ENCODE data around the gene SGIP1.

SGIP1 gene

GRCh38 chr1:66731170-66731865 lies 197.4 kb downstream of the SGIP1 start:
- TF ChIP-seq RAD21 (IDR thresholded peaks at IDR 0.05; ENCODE audit: low read depth) (no peak), TEAD4 (IDR thresholded peaks at IDR 0.05) (no peak), USF1 (IDR thresholded peaks at IDR 0.05) (no peak), REST (IDR thresholded peaks at IDR 0.05; ENCODE audit: low read depth) (no peak), NFIC (IDR thresholded peaks at IDR 0.05) (no peak), TAF1 (IDR thresholded peaks at IDR 0.05; ENCODE audit: low read depth) (no peak)

GRCh38 chr1:66732407-66733166 lies 198.6 kb downstream of the SGIP1 start:
- TF ChIP-seq NFIC (IDR thresholded peaks at IDR 0.05) (no peak), FOXM1 (IDR thresholded peaks at IDR 0.05; ENCODE audit: borderline replicate concordance, low read depth) (no peak), MAX (IDR thresholded peaks at IDR 0.05) (no peak), CREB1 (IDR thresholded peaks at IDR 0.05; ENCODE audit: low read depth) (no peak), TAF1 (IDR thresholded peaks at IDR 0.05; ENCODE audit: low read depth) (no peak), TEAD4 (IDR thresholded peaks at IDR 0.05) (no peak), USF1 (IDR thresholded peaks at IDR 0.05) (no peak), EP300 (IDR thresholded peaks at IDR 0.05; ENCODE audit: borderline replicate concordance) (no peak), CEBPB (IDR thresholded peaks at IDR 0.05) (no peak), ZBTB7A (IDR thresholded peaks at IDR 0.05; ENCODE audit: low read depth) (no peak), EGR1 (IDR thresholded peaks at IDR 0.05) (no peak), YY1 (IDR thresholded peaks at IDR 0.05; ENCODE audit: low read depth) (no peak), RAD21 (IDR thresholded peaks at IDR 0.05; ENCODE audit: low read depth) (no peak), REST (IDR thresholded peaks at IDR 0.05; ENCODE audit: low read depth) (no peak), TCF12 (IDR thresholded peaks at IDR 0.05; ENCODE audit: low read depth) (no peak)

- no peak for TF ChIP-seq TCF12 (IDR thresholded peaks at IDR 0.05; ENCODE audit: low read depth)
- no peak for TF ChIP-seq YY1 (IDR thresholded peaks at IDR 0.05; ENCODE audit: low read depth)
- TF ChIP-seq RAD21 (IDR thresholded peaks at IDR 0.05; ENCODE audit: low read depth), result no peak
- no peak for TF ChIP-seq CREB1 (IDR thresholded peaks at IDR 0.05; ENCODE audit: low read depth)
- TF ChIP-seq EP300 (IDR thresholded peaks at IDR 0.05; ENCODE audit: borderline replicate concordance), result no peak
- no peak for TF ChIP-seq ZBTB7A (IDR thresholded peaks at IDR 0.05; ENCODE audit: low read depth)
- TF ChIP-seq USF1 (IDR thresholded peaks at IDR 0.05), result no peak
- no peak for TF ChIP-seq MAX (IDR thresholded peaks at IDR 0.05)
- TF ChIP-seq FOXM1 (IDR thresholded peaks at IDR 0.05; ENCODE audit: borderline replicate concordance, low read depth), result no peak
- TF ChIP-seq EGR1 (IDR thresholded peaks at IDR 0.05), result no peak
- TF ChIP-seq REST (IDR thresholded peaks at IDR 0.05; ENCODE audit: low read depth), result no peak
- no peak for TF ChIP-seq TEAD4 (IDR thresholded peaks at IDR 0.05)
These were observed 199.5 kb downstream of the SGIP1 start for GRCh38 chr1:66733348-66734017.
